Measurements from ENCODE around the gene SLC12A3.

DNA sequence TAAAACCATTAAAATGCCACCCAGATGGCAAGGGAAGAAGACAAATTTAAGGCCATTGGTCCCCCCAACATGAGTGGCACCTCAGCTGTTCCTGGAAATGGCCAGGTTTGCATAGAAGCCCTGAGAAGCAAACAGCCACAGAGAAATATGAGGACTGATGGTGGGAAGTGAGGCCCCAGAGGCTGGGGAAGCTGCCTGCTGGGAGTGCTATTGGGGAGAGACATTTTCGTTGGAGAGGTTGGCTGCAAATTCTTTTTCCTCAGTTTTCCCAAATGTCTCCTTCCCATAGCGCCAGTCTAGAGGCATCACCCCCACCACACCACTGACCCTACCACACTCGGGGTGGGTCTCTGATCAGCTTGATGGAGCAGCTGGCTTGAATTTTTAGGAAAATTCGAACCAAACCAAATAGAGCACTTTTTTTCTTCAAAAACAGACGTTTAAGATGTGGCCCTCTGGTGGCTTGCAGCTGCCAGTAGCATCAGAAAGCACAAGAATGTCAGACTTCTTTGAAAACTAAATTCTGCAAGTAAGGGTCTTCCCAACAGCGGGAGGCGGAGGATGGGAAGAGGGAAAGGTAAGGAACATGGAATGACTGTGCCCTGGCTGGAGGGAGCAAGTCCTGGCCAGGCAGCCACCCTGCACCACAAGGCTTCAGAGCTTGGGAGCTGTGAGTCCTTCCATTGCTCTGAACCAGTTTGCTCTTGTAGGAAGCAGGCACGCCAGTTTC, 13.2 kb upstream of the SLC12A3 start:
- TF ChIP-seq, protein P1, sequence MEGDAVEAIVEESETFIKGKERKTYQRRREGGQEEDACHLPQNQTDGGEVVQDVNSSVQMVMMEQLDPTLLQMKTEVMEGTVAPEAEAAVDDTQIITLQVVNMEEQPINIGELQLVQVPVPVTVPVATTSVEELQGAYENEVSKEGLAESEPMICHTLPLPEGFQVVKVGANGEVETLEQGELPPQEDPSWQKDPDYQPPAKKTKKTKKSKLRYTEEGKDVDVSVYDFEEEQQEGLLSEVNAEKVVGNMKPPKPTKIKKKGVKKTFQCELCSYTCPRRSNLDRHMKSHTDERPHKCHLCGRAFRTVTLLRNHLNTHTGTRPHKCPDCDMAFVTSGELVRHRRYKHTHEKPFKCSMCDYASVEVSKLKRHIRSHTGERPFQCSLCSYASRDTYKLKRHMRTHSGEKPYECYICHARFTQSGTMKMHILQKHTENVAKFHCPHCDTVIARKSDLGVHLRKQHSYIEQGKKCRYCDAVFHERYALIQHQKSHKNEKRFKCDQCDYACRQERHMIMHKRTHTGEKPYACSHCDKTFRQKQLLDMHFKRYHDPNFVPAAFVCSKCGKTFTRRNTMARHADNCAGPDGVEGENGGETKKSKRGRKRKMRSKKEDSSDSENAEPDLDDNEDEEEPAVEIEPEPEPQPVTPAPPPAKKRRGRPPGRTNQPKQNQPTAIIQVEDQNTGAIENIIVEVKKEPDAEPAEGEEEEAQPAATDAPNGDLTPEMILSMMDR (IDR thresholded peaks at IDR 0.05; ENCODE audit: low read depth, low read length): peak; percentile 60
- no peak for TF ChIP-seq EZH2phosphoT487 (IDR thresholded peaks at IDR 0.05; ENCODE audit: low read depth)
